ENCODE data around the gene KCNQ5.

DNA sequence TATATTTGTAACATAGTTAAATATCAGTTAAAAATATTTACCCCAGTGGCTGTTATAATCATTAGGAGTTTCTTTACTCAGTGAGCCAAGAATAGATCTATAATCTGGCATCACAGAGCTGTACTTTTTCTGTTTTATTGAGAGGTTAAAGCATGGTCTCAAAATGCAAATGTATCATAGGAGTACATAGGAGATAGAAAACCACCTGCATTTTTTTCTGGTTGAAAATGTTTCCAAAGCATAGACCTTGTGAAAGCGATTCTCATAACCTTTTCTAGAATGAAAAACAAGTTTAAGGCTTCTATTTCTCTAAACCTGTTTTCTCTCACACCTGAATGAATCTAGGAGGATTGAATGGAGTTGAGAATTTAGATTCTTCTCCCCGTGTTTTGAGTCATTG is 14.4 kb downstream of the KCNQ5 start:
- TF ChIP-seq, protein P1, sequence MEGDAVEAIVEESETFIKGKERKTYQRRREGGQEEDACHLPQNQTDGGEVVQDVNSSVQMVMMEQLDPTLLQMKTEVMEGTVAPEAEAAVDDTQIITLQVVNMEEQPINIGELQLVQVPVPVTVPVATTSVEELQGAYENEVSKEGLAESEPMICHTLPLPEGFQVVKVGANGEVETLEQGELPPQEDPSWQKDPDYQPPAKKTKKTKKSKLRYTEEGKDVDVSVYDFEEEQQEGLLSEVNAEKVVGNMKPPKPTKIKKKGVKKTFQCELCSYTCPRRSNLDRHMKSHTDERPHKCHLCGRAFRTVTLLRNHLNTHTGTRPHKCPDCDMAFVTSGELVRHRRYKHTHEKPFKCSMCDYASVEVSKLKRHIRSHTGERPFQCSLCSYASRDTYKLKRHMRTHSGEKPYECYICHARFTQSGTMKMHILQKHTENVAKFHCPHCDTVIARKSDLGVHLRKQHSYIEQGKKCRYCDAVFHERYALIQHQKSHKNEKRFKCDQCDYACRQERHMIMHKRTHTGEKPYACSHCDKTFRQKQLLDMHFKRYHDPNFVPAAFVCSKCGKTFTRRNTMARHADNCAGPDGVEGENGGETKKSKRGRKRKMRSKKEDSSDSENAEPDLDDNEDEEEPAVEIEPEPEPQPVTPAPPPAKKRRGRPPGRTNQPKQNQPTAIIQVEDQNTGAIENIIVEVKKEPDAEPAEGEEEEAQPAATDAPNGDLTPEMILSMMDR (IDR thresholded peaks at IDR 0.05), result no peak
- TF ChIP-seq POLR2AphosphoS5 (IDR thresholded peaks at IDR 0.05; ENCODE audit: insufficient read depth in 1 of 2, low read depth in 1 of 2) (no peak), POLR2A (IDR thresholded peaks at IDR 0.05) (no peak)

Measured in vagina (tissue), 2 donors.